Measurements from ENCODE around the gene CAPN13. TPM values are rescaled to one million over a fixed set of nuclear protein-coding genes. Genes with fewer than 3 reads are reported as not detected.
"Not testable (repeated sequence)": the region's sequence is repeated elsewhere in the genome, so short reads cannot be mapped to it uniquely, and the experiment has no call there.

Gene CAPN13
- total RNA-seq, 2 donors from 2014 or later: 49.7 to 58.5 TPM

DNA sequence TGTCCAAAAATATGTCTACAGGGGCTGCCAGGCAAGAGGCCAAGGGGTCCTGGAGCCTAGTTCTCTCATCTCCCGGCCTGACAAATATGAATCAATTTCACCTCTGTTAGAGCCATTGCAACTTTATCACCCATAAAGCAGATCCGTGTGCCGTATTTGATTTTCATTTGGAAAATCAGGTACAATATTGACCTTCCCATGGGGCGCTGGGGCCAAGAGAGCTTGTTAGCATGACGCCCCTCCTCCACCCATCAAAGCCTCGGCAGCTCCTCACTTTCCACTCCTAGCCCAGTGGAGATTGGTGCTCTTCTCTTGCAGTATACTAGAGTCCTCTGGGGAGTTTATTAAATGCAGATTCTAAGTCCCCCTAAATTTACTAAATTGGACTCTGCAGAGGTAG lies 96.8 kb downstream of the CAPN13 start:
- DNase-seq (no peak), ATAC-seq (no peak)
- intact Hi-C loops (cut with DNase I, micrococcal nuclease): loop anchor here (5.0 to 10.0 kb wide), 2 partner anchors 462 to 624 kb away; no protein-coding TSS in a partner anchor

- DNase-seq (no peak), ATAC-seq (no peak)
- intact Hi-C loops (cut with DNase I, micrococcal nuclease): loop anchor here (5.0 to 10.0 kb wide), 2 partner anchors 462 to 625 kb away; no protein-coding TSS in a partner anchor
Measured at GRCh38 chr2:30710016-30710415, 97.2 kb downstream of the CAPN13 start.

DNA sequence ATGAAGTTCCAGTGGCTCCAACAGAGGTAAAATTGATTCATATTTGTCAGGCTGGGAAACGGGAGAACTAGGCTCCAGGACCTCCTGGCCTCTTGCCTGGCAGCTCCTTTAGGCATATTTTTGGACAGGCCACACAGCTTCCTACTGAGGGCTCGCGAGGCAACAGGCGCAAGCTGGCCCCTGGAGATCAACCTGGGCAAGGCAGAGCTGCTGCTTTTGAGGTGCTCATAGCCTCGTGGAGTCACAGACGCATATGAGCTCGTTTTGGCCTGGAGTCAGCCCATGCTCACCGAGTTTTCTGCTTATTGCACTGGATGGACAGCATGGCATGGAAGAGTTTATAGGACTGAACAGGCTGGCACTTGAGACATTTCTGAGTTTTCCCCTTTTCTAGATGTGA lies 97.7 kb downstream of the CAPN13 start:
- DNase-seq (no peak), ATAC-seq (no peak)
- intact Hi-C loops (cut with DNase I, micrococcal nuclease): loop anchor here in 1 of 2 donors (5.0 kb wide), 2 partner anchors 502 to 547 kb away; no protein-coding TSS in a partner anchor

DNA sequence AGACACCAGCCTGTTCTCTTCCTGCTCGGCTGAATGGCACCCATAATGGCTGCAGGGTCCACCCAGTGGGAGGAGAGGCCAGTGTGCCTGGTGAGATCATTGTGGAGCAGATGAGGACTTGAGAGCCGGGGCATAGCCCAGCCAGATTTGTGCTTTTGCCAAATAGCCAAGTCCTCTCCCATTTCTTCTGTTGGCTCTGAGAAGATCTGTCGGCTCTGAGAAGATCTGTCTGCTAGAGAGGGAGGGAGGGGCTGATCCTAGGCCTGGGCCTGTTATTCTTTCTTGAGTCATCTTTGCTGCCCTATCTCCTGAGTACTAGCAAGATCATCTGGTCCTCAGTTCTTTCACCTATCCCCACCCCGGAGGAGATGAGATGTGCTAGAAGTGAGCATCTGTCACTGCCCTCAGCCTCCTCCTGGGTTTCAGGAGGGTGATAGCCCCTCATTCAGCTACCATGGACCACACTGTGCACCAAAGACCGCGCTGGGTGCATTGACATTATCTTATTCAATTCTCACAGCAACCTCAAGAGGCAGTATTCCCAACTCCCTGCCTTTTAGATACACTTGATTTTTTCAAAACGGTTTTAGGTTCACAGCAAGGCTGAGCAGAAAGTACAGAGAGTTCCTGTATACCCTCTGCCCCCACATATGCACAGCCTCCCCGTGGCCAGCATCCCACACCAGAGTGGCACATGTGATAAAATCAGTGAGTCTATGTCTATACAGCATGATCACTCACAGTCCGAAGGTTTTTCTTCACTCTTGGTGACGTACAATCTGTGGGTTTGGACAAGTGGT lies 98.6 kb downstream of the CAPN13 start:
- intact Hi-C loops (cut with DNase I, micrococcal nuclease): loop anchor here in 1 of 2 donors (5.0 kb wide), 2 partner anchors 501 to 546 kb away; no protein-coding TSS in a partner anchor
- ATAC-seq: no peak
- DNase-seq: no peak

- DNase-seq (no peak), ATAC-seq (no peak)
- intact Hi-C loops (cut with DNase I, micrococcal nuclease): loop anchor here in 1 of 2 donors (5.0 kb wide), 2 partner anchors 500 to 545 kb away; no protein-coding TSS in a partner anchor
Measured at GRCh38 chr2:30707304-30707903, 99.8 kb downstream of the CAPN13 start.

- intact Hi-C loops (cut with DNase I, micrococcal nuclease): loop anchor here in 1 of 2 donors (5.0 kb wide), 2 partner anchors 499 to 544 kb away; no protein-coding TSS in a partner anchor
- peak; percentile 72 for ATAC-seq
- peak; percentile 43 to 84 for DNase-seq
Measured at GRCh38 chr2:30706534-30707303, 100.5 kb downstream of the CAPN13 start.

DNA sequence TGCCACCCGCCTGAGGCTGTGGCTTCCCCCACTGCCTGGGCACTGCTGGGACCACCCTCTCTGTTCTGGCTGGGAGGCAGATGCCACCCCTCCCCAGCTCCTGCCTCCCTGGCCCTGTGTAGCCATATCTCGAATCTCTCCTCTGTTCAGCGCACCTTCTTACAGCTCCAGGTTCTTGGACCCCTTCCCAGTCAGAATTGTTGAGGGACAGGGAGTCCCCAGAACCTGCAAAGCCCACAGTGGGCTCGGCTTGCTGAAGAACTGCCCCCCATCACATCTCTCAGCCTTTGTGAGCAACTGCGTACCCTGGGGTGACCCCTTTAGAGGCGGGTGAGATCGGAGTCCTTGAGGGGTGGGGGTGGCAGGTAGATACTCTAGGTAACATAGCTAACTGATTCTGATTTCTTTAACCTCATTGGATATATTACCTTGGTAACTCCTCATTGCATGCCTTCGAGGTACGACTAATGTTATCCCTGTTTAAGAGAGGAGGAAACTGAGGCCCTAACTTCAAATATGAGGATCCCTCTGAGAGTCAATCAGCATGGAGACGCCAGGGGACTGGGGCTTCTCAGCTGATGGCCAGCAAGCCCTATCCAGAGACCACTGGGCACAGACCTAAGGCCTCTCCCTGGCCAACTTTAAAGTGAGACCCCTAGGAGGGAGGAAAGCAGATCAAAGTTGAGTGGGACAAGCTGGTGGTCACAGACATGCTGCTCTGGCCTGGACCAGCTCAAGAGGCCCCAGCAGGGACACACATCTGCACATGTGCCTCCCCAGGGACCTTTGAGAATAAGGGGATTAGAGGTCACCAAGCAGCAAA lies 101.3 kb downstream of the CAPN13 start:
- ATAC-seq: no peak
- intact Hi-C loops (cut with DNase I, micrococcal nuclease): loop anchor here in 1 of 2 donors (5.0 kb wide), 2 partner anchors 499 to 544 kb away; no protein-coding TSS in a partner anchor
- no peak for DNase-seq

DNA sequence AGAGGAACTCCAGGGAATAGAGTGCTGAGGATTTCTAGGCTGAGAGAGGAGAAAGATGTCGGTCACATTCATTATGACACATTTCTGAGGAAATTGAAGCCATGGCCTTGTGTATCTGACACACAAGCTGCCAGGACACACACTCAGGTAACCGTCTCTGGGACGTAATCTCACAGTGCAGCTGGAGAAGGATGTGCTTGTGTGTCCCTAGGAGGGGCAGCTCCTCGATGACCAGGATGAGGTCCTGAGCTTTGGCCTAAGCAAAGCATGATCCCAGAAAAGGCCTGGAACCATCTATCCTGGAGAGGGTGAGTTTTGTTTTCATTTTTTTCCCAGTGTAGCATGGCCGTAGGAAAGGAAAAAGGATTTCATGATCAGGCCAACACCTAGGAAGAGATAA lies 102.2 kb downstream of the CAPN13 start:
- intact Hi-C loops (cut with DNase I, micrococcal nuclease): loop anchor here in 1 of 2 donors (5.0 kb wide), 2 partner anchors 498 to 543 kb away; no protein-coding TSS in a partner anchor
- DNase-seq: no peak
- no peak for ATAC-seq

DNA sequence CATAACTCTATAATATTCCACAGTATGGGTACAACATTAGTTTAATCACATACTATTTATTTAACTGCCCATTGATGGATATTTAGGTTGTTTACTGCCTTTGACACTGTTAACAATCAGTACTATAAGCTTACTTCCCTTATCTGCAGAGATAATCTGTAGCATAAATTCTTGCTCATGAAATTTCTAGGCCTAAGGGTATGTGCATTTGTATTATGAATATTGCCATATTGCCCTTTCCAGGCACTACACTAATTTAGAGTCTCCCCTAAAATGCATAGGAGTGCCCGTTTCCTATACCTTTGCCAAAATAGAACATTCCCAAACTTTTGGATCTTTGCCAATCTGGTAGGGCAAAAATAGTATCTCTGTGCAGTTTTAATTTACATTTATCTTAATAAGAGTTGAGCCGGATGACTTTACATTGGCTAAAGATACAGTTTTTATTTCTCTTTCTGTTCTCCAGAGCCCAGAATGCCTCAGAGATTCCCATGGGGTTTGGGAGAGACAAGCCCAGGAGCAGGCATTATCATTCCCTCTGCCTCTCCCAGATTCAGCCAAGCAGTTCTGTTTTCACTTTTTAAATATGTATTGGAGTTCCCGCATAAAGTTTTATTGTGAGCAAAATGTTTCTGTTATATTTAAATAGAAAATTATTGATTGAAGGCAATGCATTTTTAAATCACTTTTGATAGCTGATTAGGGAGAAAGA lies 102.8 kb downstream of the CAPN13 start:
- no peak for DNase-seq

GRCh38 chr2:30702694-30703093 lies 104.6 kb downstream of the CAPN13 start:
- no peak for ATAC-seq

More for the DNA sequence above, 102.8 kb downstream of the CAPN13 start:
- intact Hi-C loops (cut with DNase I, micrococcal nuclease): loop anchor here in 1 of 2 donors (5.0 kb wide), 2 partner anchors 497 to 542 kb away; no protein-coding TSS in a partner anchor
- no peak for ATAC-seq

DNA sequence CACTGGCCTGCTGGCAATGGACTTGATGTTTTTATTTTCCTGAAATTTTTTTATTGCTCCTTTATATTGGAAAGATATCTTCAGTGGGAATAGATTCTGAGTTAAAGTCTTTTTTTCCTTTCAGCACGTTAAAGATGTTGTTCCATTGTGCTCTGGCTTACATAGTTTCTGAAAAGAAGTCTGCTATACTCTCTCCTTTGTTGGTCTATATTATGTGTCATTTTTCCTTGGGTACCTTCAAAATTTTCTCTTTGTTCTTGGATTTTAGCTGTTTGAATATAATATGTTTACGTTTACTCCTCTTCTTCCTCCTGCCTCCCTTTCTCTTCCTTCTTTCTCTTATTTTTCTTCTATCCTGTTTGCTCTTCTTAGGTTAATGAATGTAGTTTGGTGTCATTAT lies 105.5 kb downstream of the CAPN13 start:
- no peak for ATAC-seq
- intact Hi-C loops (cut with DNase I, micrococcal nuclease): no loop called here
- DNase-seq: no peak

More at GRCh38 chr2:30702694-30703093, 104.6 kb downstream of the CAPN13 start:
- intact Hi-C loops (cut with DNase I, micrococcal nuclease): no loop called here
- no peak for DNase-seq

GRCh38 chr2:30697242-30698103 lies 109.8 kb downstream of the CAPN13 start:
- DNase-seq; ATAC-seq; intact Hi-C loops (cut with DNase I, micrococcal nuclease): not testable (repeated sequence)

- ATAC-seq: no peak
- DNase-seq: no peak
- intact Hi-C loops (cut with DNase I, micrococcal nuclease): no loop called here
Measured at GRCh38 chr2:30695749-30696148, 111.5 kb downstream of the CAPN13 start.

DNA sequence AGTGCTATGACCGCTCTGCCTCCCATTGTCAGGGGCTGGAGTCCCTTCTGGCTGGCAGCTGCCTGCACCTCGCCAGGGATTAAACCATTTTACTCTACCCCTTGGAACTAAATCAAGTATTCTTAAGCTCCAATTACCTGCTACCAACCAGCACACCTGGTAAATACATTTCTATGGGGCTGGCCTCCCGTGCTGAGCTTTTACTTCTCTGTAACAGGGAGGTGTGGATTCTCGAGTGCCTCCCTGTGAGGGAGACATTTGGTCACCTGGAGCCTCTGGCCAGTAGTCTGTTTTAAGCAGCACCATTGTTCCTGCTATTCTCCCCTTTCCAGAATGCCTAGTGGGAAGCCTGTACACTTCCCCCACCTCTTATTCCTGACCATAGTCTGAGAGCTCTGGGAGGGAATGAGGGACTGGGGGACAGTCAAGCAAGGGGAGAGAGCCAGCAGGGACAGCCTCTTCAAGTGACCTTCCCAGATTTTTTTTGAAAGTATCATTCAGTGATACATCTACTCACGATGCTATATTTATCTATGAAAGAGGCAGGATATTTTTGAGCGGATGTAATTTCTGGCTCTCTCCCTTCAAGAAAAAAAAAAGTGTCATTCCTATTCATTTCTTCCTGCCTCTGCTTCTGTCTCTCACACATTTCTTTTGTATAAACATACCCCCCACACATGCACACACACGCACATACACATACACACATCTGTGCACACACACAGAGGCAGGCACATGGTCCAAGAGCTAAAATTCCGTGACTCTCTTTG lies 112.8 kb downstream of the CAPN13 start:
- ATAC-seq: no peak
- intact Hi-C loops (cut with DNase I, micrococcal nuclease): no loop called here
- no peak for DNase-seq

- ATAC-seq: no peak
- no peak for DNase-seq
- intact Hi-C loops (cut with DNase I, micrococcal nuclease): no loop called here
Measured at GRCh38 chr2:30693821-30694281, 113.4 kb downstream of the CAPN13 start.

DNA sequence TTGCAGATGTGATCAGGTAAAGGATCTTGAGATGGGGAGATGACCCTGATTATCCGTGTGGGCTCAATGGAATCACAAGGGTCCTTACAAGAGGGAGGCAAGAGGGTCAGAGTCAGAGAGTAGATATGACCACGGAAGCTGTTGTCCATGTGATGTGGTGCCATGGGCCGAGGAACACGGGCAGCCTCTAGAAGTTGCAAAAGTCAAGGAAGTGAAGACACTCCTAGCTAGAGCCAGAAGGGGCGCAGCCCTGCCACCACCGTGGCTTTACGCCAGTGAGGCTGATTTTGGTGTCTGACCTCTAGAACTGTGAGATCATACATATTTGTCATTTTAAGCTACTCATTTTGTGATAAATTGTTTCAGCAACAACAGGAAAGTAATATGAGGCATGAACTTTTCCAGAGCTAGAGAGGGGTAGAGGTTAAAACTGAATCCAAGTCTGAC lies 114.4 kb downstream of the CAPN13 start:
- ATAC-seq (no peak), DNase-seq (no peak)
- intact Hi-C loops (cut with DNase I, micrococcal nuclease): no loop called here

Measured in left colon (tissue), 2 donors.